Measurements from ENCODE around the gene CD300LF.

CD300LF gene

DNA sequence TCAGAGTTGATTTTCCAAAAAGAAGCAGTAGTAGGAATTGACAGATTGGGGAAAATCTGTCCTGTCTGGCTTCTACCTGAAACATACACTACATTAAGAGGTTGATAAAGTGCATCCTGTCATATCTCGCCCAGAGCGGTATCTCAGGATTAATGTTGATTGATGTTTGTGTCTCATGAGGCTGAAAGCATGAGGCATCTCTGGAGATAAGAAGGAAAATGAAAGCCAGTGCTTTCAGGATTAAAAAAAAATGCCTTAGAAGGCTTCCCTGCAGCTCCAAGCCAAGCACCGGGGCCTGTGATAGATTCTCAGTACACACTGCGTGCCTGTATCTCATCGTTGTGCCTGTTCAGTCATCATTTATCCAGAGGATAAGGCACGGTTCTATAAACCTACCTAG, 62.8 kb downstream of the CD300LF start:
- 0 out of 2 replicates have a peak, but pooled peaks cover 3% of the 10 kb centered on the region for H3K27me3 ChIP-seq (ENCODE audit: insufficient read depth, low read length)
- TF ChIP-seq EZH2 (IDR thresholded peaks at IDR 0.05; ENCODE audit: borderline replicate concordance, low read length), result no peak
- TF ChIP-seq, protein P1, sequence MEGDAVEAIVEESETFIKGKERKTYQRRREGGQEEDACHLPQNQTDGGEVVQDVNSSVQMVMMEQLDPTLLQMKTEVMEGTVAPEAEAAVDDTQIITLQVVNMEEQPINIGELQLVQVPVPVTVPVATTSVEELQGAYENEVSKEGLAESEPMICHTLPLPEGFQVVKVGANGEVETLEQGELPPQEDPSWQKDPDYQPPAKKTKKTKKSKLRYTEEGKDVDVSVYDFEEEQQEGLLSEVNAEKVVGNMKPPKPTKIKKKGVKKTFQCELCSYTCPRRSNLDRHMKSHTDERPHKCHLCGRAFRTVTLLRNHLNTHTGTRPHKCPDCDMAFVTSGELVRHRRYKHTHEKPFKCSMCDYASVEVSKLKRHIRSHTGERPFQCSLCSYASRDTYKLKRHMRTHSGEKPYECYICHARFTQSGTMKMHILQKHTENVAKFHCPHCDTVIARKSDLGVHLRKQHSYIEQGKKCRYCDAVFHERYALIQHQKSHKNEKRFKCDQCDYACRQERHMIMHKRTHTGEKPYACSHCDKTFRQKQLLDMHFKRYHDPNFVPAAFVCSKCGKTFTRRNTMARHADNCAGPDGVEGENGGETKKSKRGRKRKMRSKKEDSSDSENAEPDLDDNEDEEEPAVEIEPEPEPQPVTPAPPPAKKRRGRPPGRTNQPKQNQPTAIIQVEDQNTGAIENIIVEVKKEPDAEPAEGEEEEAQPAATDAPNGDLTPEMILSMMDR (IDR thresholded peaks at IDR 0.05; ENCODE audit: low read length), result no peak

DNA sequence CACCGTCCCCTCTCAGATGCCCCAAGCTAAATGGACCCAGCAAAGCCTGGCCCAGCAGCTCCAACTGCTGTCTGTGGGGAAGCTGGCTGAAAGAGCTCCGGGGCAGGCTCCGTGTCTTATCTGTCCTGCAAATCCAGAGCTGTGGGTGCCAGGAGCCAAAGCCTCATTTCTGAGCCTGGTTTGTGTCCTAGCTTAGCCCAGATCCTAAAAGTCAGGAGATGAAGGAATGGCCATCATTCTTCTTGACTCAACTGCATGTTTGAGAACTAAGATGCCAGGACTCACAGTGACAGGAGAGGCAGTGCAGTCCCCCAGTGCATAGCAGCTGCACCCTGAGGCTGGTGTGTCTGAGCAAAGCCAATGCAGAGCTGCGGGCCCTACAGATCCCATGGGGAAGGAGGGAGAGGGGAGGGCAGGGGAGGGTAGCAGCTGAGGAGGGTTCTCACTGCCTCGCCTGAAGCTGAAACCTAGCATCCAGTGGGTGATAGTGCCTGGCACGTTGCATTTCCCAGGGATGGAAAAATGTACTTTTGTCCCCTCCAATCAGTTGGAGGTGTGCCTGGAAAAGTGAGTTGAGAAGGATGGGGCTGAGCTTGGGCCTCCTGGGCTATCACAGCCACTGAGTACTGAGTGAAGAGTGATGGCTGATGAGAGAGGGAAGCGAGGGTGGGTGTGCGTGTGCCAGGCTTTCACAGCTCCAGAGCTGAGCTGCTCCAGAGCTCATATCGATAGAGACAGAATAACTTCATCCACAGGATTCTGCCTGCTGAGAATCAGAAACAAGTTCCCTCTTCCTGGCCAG, 64.7 kb downstream of the CD300LF start:
- H3K27ac ChIP-seq (ENCODE audit: low read depth, low read length, poor library complexity, severe bottlenecking), result no peak overlapping the region
- no peaks in the 10 kb centered on the region for H3F3A ChIP-seq (ENCODE audit: insufficient read depth, low read length)
- H4K20me1 ChIP-seq (ENCODE audit: insufficient read depth, low read length), result no peaks in the 10 kb centered on the region
- no peaks in the 10 kb centered on the region for H3K9me3 ChIP-seq (ENCODE audit: low read length)
- no peak overlapping the region for H3K4me3 ChIP-seq (ENCODE audit: low read depth, low read length, poor library complexity, severe bottlenecking)
- no peak overlapping the region for H3K4me2 ChIP-seq (ENCODE audit: low read length)
- H3K9me2 ChIP-seq (ENCODE audit: low read depth, low read length), result no peaks in the 10 kb centered on the region
- no peaks in the 10 kb centered on the region for H3K79me2 ChIP-seq (ENCODE audit: insufficient read depth, low read length)
- TF ChIP-seq, protein P1 (IDR thresholded peaks at IDR 0.05; ENCODE audit: low read length), result no peak
- no peak for TF ChIP-seq EZH2 (IDR thresholded peaks at IDR 0.05; ENCODE audit: borderline replicate concordance, low read length)
- H2AFZ ChIP-seq (ENCODE audit: low read length), result no peak overlapping the region
- H3K36me3 ChIP-seq (ENCODE audit: insufficient read depth, low read length), result no peaks in the 10 kb centered on the region
- H3K4me1 ChIP-seq (ENCODE audit: insufficient read depth, low read length, severe bottlenecking), result no peaks in the 10 kb centered on the region
- 0 out of 2 replicates have a peak, but pooled peaks cover 3% of the 10 kb centered on the region for H3K27me3 ChIP-seq (ENCODE audit: insufficient read depth, low read length)
- no peak overlapping the region for H3K9ac ChIP-seq (ENCODE audit: low read length)

More for the DNA sequence above, 62.8 kb downstream of the CD300LF start:
- no peak overlapping the region for H3K4me2 ChIP-seq (ENCODE audit: low read length)
- H3K4me1 ChIP-seq (ENCODE audit: insufficient read depth, low read length, severe bottlenecking), result no peaks in the 10 kb centered on the region
- H3K36me3 ChIP-seq (ENCODE audit: insufficient read depth, low read length), result no peaks in the 10 kb centered on the region
- no peaks in the 10 kb centered on the region for H3K9me3 ChIP-seq (ENCODE audit: low read length)
- H3K9me2 ChIP-seq (ENCODE audit: low read depth, low read length), result no peaks in the 10 kb centered on the region
- H3K79me2 ChIP-seq (ENCODE audit: insufficient read depth, low read length), result no peaks in the 10 kb centered on the region
- no peaks in the 10 kb centered on the region for H4K20me1 ChIP-seq (ENCODE audit: insufficient read depth, low read length)
- no peak overlapping the region for H3K27ac ChIP-seq (ENCODE audit: low read depth, low read length, poor library complexity, severe bottlenecking)
- no peak overlapping the region for H3K9ac ChIP-seq (ENCODE audit: low read length)
- no peak overlapping the region for H3K4me3 ChIP-seq (ENCODE audit: low read depth, low read length, poor library complexity, severe bottlenecking)
- H2AFZ ChIP-seq (ENCODE audit: low read length), result no peak overlapping the region
- no peaks in the 10 kb centered on the region for H3F3A ChIP-seq (ENCODE audit: insufficient read depth, low read length)

DNA sequence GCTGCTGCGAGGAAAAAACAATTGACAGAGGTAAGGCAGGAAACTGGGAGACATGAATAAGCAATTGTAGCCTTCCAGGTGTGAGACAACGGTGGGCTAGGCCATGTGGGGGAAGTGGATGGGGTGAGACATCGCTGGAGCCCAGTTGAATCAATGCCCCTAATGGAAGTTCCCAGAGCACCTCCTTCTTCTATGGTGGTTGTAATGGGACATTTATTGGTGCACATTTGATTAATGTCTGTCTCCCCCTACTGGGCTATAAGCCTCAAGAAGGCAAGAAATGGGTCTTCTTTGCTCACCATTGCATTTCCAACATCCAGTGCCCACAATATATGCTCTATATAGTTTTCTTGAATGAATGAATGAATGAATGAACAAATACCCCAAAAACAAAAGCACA, 66.5 kb downstream of the CD300LF start:
- H3K36me3 ChIP-seq (ENCODE audit: insufficient read depth, low read length), result no peaks in the 10 kb centered on the region
- no peak overlapping the region for H2AFZ ChIP-seq (ENCODE audit: low read length)
- no peak overlapping the region for H3K9ac ChIP-seq (ENCODE audit: low read length)
- TF ChIP-seq, protein P1 (IDR thresholded peaks at IDR 0.05; ENCODE audit: low read length), result peak; percentile 46
- no peak for TF ChIP-seq EZH2 (IDR thresholded peaks at IDR 0.05; ENCODE audit: borderline replicate concordance, low read length)
- no peak overlapping the region for H3K4me3 ChIP-seq (ENCODE audit: low read depth, low read length, poor library complexity, severe bottlenecking)
- H3K27ac ChIP-seq (ENCODE audit: low read depth, low read length, poor library complexity, severe bottlenecking), result no peak overlapping the region
- no peaks in the 10 kb centered on the region for H3F3A ChIP-seq (ENCODE audit: insufficient read depth, low read length)
- no peaks in the 10 kb centered on the region for H3K79me2 ChIP-seq (ENCODE audit: insufficient read depth, low read length)
- H3K9me2 ChIP-seq (ENCODE audit: low read depth, low read length), result no peaks in the 10 kb centered on the region
- H3K4me2 ChIP-seq (ENCODE audit: low read length), result no peak overlapping the region
- no peaks in the 10 kb centered on the region for H4K20me1 ChIP-seq (ENCODE audit: insufficient read depth, low read length)
- H3K27me3 ChIP-seq (ENCODE audit: insufficient read depth, low read length), result 0 out of 2 replicates have a peak, but pooled peaks cover 3% of the 10 kb centered on the region
- H3K4me1 ChIP-seq (ENCODE audit: insufficient read depth, low read length, severe bottlenecking), result no peaks in the 10 kb centered on the region
- H3K9me3 ChIP-seq (ENCODE audit: low read length), result no peaks in the 10 kb centered on the region

Measured in OCI-LY1 (cell line).